ENCODE measurements around the gene JMJD4. TPM values are rescaled to one million over a fixed set of nuclear protein-coding genes. Genes with fewer than 3 reads are reported as not detected.

JMJD4 gene
- total RNA-seq, 4 donors from 2014 or later: 9.2 to 21.6 (median 19.9) TPM

- Histone ChIP-seq H3K27ac (no peak overlapping the region), H3K36me3 (peaks cover 0 to 18% of the 10 kb centered on the region in 2 donors), H3K9me3 (no peaks in the 10 kb centered on the region), H3K27me3 (no peaks in the 10 kb centered on the region), H3K4me1 (peaks cover 23 to 24% of the 10 kb centered on the region in 2 donors), H3K4me3 (no peak overlapping the region)
- intact Hi-C loops (cut with DNase I; ENCODE audit: low total_unique reads) (loop anchor here (5.0 kb wide), 1 partner anchor 175 kb away; the partner anchor contains the start of gene ZNF678), in situ Hi-C loops (cut with MboI; ENCODE audit: low sequenced_read_pairs in 4 of 4) (no loop called here)
- TF ChIP-seq POLR2A (IDR thresholded peaks at IDR 0.05): no peak
- TF ChIP-seq CTCF (IDR thresholded peaks at IDR 0.05 in 4 of 5, conservative IDR thresholded peaks at IDR 0.05 in 1 of 5): no peak
- DNase-seq (no peak), ATAC-seq (no peak)
These were observed 1.8 kb upstream of the JMJD4 start for GRCh38 chr1:227736814-227737432.

GRCh38 chr1:227735539-227736285, 610 bp upstream of the JMJD4 start:
- intact Hi-C loops (cut with DNase I; ENCODE audit: low total_unique reads): loop anchor here (2.0 to 5.0 kb wide), 2 partner anchors 21 to 173 kb away; partner anchors contain the start of gene ZNF678
- peaks cover 23 to 24% of the 10 kb centered on the region in 2 donors for H3K4me1 ChIP-seq
- no peaks in the 10 kb centered on the region for H3K27me3 ChIP-seq
- H3K36me3 ChIP-seq: peaks cover 0 to 27% of the 10 kb centered on the region in 2 donors
- peak overlapping the region; percentile 90 to 97 (median 94) for H3K27ac ChIP-seq
- peak overlapping the region; percentile 88 to 99 (median 98) for H3K4me3 ChIP-seq
- TF ChIP-seq POLR2A (IDR thresholded peaks at IDR 0.05): no peak
- TF ChIP-seq CTCF (IDR thresholded peaks at IDR 0.05 in 4 of 5, conservative IDR thresholded peaks at IDR 0.05 in 1 of 5): no peak
- DNase-seq (no peak), ATAC-seq (peak in 1 of 2 donors; percentile 2)
- in situ Hi-C loops (cut with MboI; ENCODE audit: low sequenced_read_pairs in 4 of 4): no loop called here
- H3K9me3 ChIP-seq: no peaks in the 10 kb centered on the region

GRCh38 chr1:227734546-227734855, 601 bp downstream of the JMJD4 start:
- in situ Hi-C loops (cut with MboI; ENCODE audit: low sequenced_read_pairs in 4 of 4): no loop called here
- Histone ChIP-seq H3K27me3 (no peaks in the 10 kb centered on the region), H3K9me3 (no peaks in the 10 kb centered on the region), H3K4me1 (peaks cover 23 to 29% of the 10 kb centered on the region in 2 donors), H3K27ac (peak overlapping the region; percentile 90 to 97 (median 94)), H3K4me3 (peak overlapping the region; percentile 88 to 99 (median 98)), H3K36me3 (peaks cover 0 to 27% of the 10 kb centered on the region in 2 donors)
- ATAC-seq: peak in 1 of 2 donors; percentile 4
- TF ChIP-seq POLR2A (IDR thresholded peaks at IDR 0.05) (no peak), CTCF (IDR thresholded peaks at IDR 0.05 in 4 of 5, conservative IDR thresholded peaks at IDR 0.05 in 1 of 5) (no peak)
- DNase-seq: no peak
- intact Hi-C loops (cut with DNase I; ENCODE audit: low total_unique reads): loop anchor here (2.0 kb wide), 1 partner anchor 22 kb away; no protein-coding TSS in a partner anchor

- Histone ChIP-seq H3K27me3 (no peaks in the 10 kb centered on the region), H3K4me1 (peaks cover 27 to 35% of the 10 kb centered on the region in 2 donors), H3K9me3 (no peaks in the 10 kb centered on the region), H3K36me3 (peaks cover 0 to 27% of the 10 kb centered on the region in 2 donors), H3K4me3 (peak overlapping the region; percentile 88 to 99 (median 98)), H3K27ac (peak overlapping the region; percentile 90 to 97 (median 94))
- ATAC-seq (no peak), DNase-seq (no peak)
- intact Hi-C loops (cut with DNase I; ENCODE audit: low total_unique reads): loop anchor here (2.0 kb wide), 1 partner anchor 23 kb away; no protein-coding TSS in a partner anchor
- TF ChIP-seq CTCF (IDR thresholded peaks at IDR 0.05 in 4 of 5, conservative IDR thresholded peaks at IDR 0.05 in 1 of 5) (no peak), POLR2A (IDR thresholded peaks at IDR 0.05) (no peak)
- in situ Hi-C loops (cut with MboI; ENCODE audit: low sequenced_read_pairs in 4 of 4): no loop called here
These were observed 1.2 kb downstream of the JMJD4 start for GRCh38 chr1:227733751-227734545.

Data from gastrocnemius medialis (tissue), 4 donors.